Measurements from ENCODE around the gene SASH3.

The SASH3 gene

GRCh38 chrX:129818123-129818522, 38.4 kb downstream of the SASH3 start:
- in situ Hi-C loops (cut with HindIII; ENCODE audit: low sequenced_read_pairs), result no loop called here
- no peak overlapping the region for H3K4me3 ChIP-seq (ENCODE audit: low read depth, low read length)
- TF ChIP-seq CTCF (IDR thresholded peaks at IDR 0.05; ENCODE audit: low read depth, low read length), result no peak
- DNase-seq (ENCODE audit: low read depth, low spot score), result peak; percentile 7

- peak; percentile 65 for TF ChIP-seq CTCF (IDR thresholded peaks at IDR 0.05; ENCODE audit: low read depth, low read length)
- H3K4me3 ChIP-seq (ENCODE audit: low read depth, low read length), result no peak overlapping the region
- in situ Hi-C loops (cut with HindIII; ENCODE audit: low sequenced_read_pairs), result no loop called here
- peak; percentile 45 for DNase-seq (ENCODE audit: low read depth, low spot score)
Measured at GRCh38 chrX:129823115-129823514, 43.4 kb downstream of the SASH3 start.

GRCh38 chrX:129823522-129823921, 43.8 kb downstream of the SASH3 start:
- DNase-seq (ENCODE audit: low read depth, low spot score), result no peak
- in situ Hi-C loops (cut with HindIII; ENCODE audit: low sequenced_read_pairs), result no loop called here
- TF ChIP-seq CTCF (IDR thresholded peaks at IDR 0.05; ENCODE audit: low read depth, low read length), result no peak
- no peak overlapping the region for H3K4me3 ChIP-seq (ENCODE audit: low read depth, low read length)

GRCh38 chrX:129824620-129825019, 44.9 kb downstream of the SASH3 start:
- DNase-seq (ENCODE audit: low read depth, low spot score), result no peak
- no peak overlapping the region for H3K4me3 ChIP-seq (ENCODE audit: low read depth, low read length)
- TF ChIP-seq CTCF (IDR thresholded peaks at IDR 0.05; ENCODE audit: low read depth, low read length), result no peak
- in situ Hi-C loops (cut with HindIII; ENCODE audit: low sequenced_read_pairs), result no loop called here

- in situ Hi-C loops (cut with HindIII; ENCODE audit: low sequenced_read_pairs), result no loop called here
- DNase-seq (ENCODE audit: low read depth, low spot score), result no peak
- no peak for TF ChIP-seq CTCF (IDR thresholded peaks at IDR 0.05; ENCODE audit: low read depth, low read length)
- no peak overlapping the region for H3K4me3 ChIP-seq (ENCODE audit: low read depth, low read length)
Measured at GRCh38 chrX:129825746-129826505, 46.2 kb downstream of the SASH3 start.

GRCh38 chrX:129830494-129830893, 50.7 kb downstream of the SASH3 start:
- in situ Hi-C loops (cut with HindIII; ENCODE audit: low sequenced_read_pairs), result no loop called here
- H3K4me3 ChIP-seq (ENCODE audit: low read depth, low read length), result no peak overlapping the region
- TF ChIP-seq CTCF (IDR thresholded peaks at IDR 0.05; ENCODE audit: low read depth, low read length), result no peak
- no peak for DNase-seq (ENCODE audit: low read depth, low spot score)
